Stomach (tissue), 9 donors: Measurements from ENCODE around the gene WBP1. TPM values are rescaled to one million over a fixed set of nuclear protein-coding genes. Genes with fewer than 3 reads are reported as not detected.

Experiments
- DNase-seq, 2 donors: peaks; one replicate each; pipeline versions ENCODE4 v3.0.0 to v3.0.0-alpha.2; 2013 to 2019
- H3K27ac ChIP-seq, 5 donors: fragments of 200-600 bp in 4 of 5; sonication (generic) in 4 of 5; one replicate each; pipeline ENCODE4 v1.5.1; 2013 to 2019; ENCODE audit warnings: mild to moderate bottlenecking in 1 of 5, moderate library complexity in 1 of 5
- H3K27me3 ChIP-seq, 3 donors: fragments of 200-600 bp; sonication (generic); one replicate each; pipeline ENCODE4 v1.5.1; 2017 to 2019; ENCODE audit warnings: mixed run types in 1 of 3
- H3K36me3 ChIP-seq, 4 donors: fragments of 200-600 bp; sonication (generic); 1 replicate in 3 of 4; 2 replicates in 1 of 4; pipeline ENCODE4 v1.5.1; 2016 to 2019
- H3K4me1 ChIP-seq, 4 donors: fragments of 200-600 bp; sonication (generic); one replicate each; pipeline ENCODE4 v1.5.1; 2016 to 2019
- H3K4me3 ChIP-seq, 4 donors: fragments of 200-600 bp; sonication (generic) in 3 of 4; one replicate each; pipeline ENCODE4 v1.5.1; 2016 to 2019; ENCODE audit warnings: mild to moderate bottlenecking in 1 of 4
- H3K9me3 ChIP-seq, 4 donors: fragments of 200-600 bp; sonication (generic); one replicate each; pipeline ENCODE4 v1.5.1; 2016 to 2019
- CTCF ChIP-seq, 7 experiments: fragments of 450-650 bp in 4 of 7; fragments of 200-600 bp in 3 of 7; sonication (generic) in 3 of 7; IDR thresholded peaks; one replicate each; pipeline ENCODE4 v1.5.1; 2016 to 2019; ENCODE audit warnings: antibody characterized with exemption in 7 of 7, control low read depth in 2 of 7, mild to moderate bottlenecking in 1 of 7
- EP300 ChIP-seq: sonication (generic); formaldehyde crosslinking; IDR thresholded peaks from one replicate; pipeline ENCODE4 v1.6.1; 2017; ENCODE audit warnings: antibody characterized with exemption
- POLR2A ChIP-seq, 4 donors: fragments of 450-650 bp; IDR thresholded peaks; one replicate each; pipeline ENCODE4 v1.6.1; 2016; ENCODE audit warnings: antibody characterized with exemption in 4 of 4, control low read depth in 2 of 4, mild to moderate bottlenecking in 1 of 4, moderate library complexity in 1 of 4
- POLR2AphosphoS5 ChIP-seq, 3 donors: sonication (generic); formaldehyde crosslinking; IDR thresholded peaks; one replicate each; pipeline ENCODE4 v1.6.1; 2016; ENCODE audit warnings: antibody characterized with exemption in 3 of 3
- WGBS, 5 donors: extraction: QIAGEN DNeasy Blood & Tissue Kit in 3 of 5; methylation state at CpG; one replicate each; pipeline versions ENCODE4 v1.1.5 to v1.1.7; 2013 to 2018; 5-methylcytosine and 5-hydroxymethylcytosine counted together
- intact Hi-C: fragments of 100-400 bp; cut with DNase I; formaldehyde crosslinking; loops from one replicate; pipeline ENCODE4 v1.15.1; 2023; ENCODE audit warnings: low total_unique reads
- polyA plus RNA-seq, 3 donors: library from polyadenylated mRNA; stranded (reverse); fragments of 200-250 nt; gene quantifications; one replicate each; pipeline ENCODE4 v1.2.3, GENCODE V29; 2013
- total RNA-seq, 5 donors: library from RNA; depleted of rRNA; stranded (reverse); fragments of >200 nt; gene quantifications; one replicate each; pipeline versions ENCODE4 v1.1.0 to v1.2.3, GENCODE V29; 2014 to 2016
- donor health status: healthy with polysubstance abuse.
- donor health status: Bipolar disorder and iron deficiency.
- donor health status: healthy.

The WBP1 gene
- total and polyA plus RNA-seq, 8 donors, result 1.8 to 82.4 (median 49.3) TPM

GRCh38 chr2:74498500-74499266, 40.4 kb downstream of the WBP1 start:
- peaks cover 0 to 71% (median 30%) of the 10 kb centered on the region in 3 donors for H3K27me3 ChIP-seq
- 2 to 3% (median 2%) methylated on average over 39 to 41 of the region's 41 CpGs for WGBS, 5 donors
- TF ChIP-seq POLR2A (IDR thresholded peaks at IDR 0.05) (no peak), CTCF (IDR thresholded peaks at IDR 0.05) (no peak), POLR2AphosphoS5 (IDR thresholded peaks at IDR 0.05) (no peak), EP300 (no peak)

DNA sequence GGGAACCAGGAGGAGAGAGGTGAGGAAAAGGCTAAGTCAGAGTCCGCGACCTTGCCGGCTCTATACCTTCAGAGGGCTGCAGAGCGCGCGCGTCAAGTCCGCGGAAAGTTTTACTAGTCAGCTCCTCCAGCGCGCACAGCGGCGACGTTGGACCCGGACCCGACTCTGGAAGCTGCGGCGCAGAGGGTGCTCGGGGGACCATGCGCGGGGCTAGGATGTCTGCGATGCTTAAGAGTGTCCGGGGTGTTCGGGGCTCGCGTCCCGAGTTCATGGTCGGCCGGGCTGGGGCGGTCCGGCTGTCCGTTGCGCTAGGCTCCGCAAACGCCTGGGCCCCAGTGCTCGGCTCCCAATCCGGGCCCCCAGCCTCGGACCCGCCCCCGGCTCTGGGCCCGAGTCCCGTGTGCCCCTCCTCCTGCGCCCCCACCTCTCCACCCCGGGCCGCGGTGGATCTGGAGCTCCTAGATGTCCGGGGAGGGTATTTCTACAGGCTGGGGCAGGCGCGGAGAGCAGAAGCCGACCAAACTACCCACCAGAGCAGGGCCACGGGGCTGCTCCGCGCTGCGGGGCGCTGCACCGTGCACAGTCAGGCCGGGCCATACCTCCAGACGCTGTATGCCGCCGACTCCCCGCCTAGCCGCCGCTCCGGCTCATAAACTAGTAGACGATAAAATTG, 41.2 kb downstream of the WBP1 start, which contains the start of gene LBX2:
LBX2 (minus strand) TSS at position 337 of the 673 bp plus-strand sequence; CDS start at position 271, 66 bp downstream.
- intact Hi-C loops, result no loop called here
- DNase-seq, result peak in 1 of 2 donors; percentile 56
- Histone ChIP-seq H3K4me1 (peaks cover 48 to 61% (median 58%) of the 10 kb centered on the region in 4 donors), H3K27me3 (peaks cover 0 to 77% (median 30%) of the 10 kb centered on the region in 3 donors), H3K36me3 (peaks cover 0 to 4% (median 2%) of the 10 kb centered on the region in 4 donors), H3K9me3 (no peaks in the 10 kb centered on the region), H3K4me3 (peak within 1 kb of the TSS; percentile 26 to 56 (median 41)), H3K27ac (peak within 1 kb of the TSS in 2 of 5 donors; percentile 45 to 51)
- 7 to 14% (median 8%) methylated on average over 35 to 65 of the region's 65 CpGs for WGBS, 5 donors
- TF ChIP-seq POLR2A (IDR thresholded peaks at IDR 0.05), result no peak
- no peak for TF ChIP-seq POLR2AphosphoS5 (IDR thresholded peaks at IDR 0.05)
- TF ChIP-seq CTCF (IDR thresholded peaks at IDR 0.05), result no peak
- TF ChIP-seq EP300, result no peak

More at GRCh38 chr2:74498500-74499266, 40.4 kb downstream of the WBP1 start:
- H3K9me3 ChIP-seq, result no peaks in the 10 kb centered on the region
- H3K4me1 ChIP-seq, result peaks cover 41 to 54% (median 52%) of the 10 kb centered on the region in 4 donors
- peak overlapping the region; percentile 26 to 56 (median 41) for H3K4me3 ChIP-seq
- DNase-seq, result peak; percentile 40 to 57
- H3K27ac ChIP-seq, result peak overlapping the region in 2 of 5 donors; percentile 45 to 51
- H3K36me3 ChIP-seq, result peaks cover 4 to 10% (median 8%) of the 10 kb centered on the region in 4 donors
- intact Hi-C loops, result no loop called here

- Histone ChIP-seq H3K36me3 (peaks cover 2 to 8% (median 6%) of the 10 kb centered on the region in 4 donors), H3K27me3 (peaks cover 0 to 77% (median 30%) of the 10 kb centered on the region in 3 donors), H3K4me3 (peak overlapping the region in 2 of 4 donors; percentile 40 to 42), H3K9me3 (no peaks in the 10 kb centered on the region), H3K4me1 (peaks cover 52 to 68% (median 65%) of the 10 kb centered on the region in 4 donors), H3K27ac (no peak overlapping the region)
- no peak for DNase-seq
- no peak for TF ChIP-seq EP300
- TF ChIP-seq CTCF (IDR thresholded peaks at IDR 0.05), result no peak
- intact Hi-C loops, result no loop called here
- WGBS, 5 donors, result 58 to 73% (median 69%) methylated on average over 14 to 15 of the region's 15 CpGs
These were observed 41.8 kb downstream of the WBP1 start for GRCh38 chr2:74499940-74500577.

DNA sequence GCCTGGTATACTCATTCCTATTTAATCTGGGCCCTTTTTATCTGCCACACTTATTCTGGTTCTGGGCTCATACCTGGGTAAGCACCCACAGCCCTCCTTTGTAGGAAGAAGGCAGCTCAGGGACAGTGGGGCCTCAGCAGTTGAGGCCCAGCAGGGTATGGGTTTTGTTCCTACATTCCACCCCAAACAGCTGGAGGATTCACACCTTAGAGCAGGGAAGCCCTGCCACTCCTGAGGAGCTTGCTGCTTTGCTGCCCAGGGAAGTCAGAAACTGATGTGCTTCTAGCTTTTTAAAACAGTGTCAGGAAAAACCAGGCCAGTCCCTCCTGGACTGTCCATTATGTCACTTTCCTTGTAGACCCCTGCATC, 42.3 kb downstream of the WBP1 start:
- peaks cover 57 to 73% (median 70%) of the 10 kb centered on the region in 4 donors for H3K4me1 ChIP-seq
- H3K27ac ChIP-seq, result no peak overlapping the region
- peaks cover 0 to 77% (median 30%) of the 10 kb centered on the region in 3 donors for H3K27me3 ChIP-seq
- no peak for DNase-seq
- TF ChIP-seq CTCF (IDR thresholded peaks at IDR 0.05), result no peak
- no peak for TF ChIP-seq EP300
- TF ChIP-seq POLR2A (IDR thresholded peaks at IDR 0.05), result no peak
- no peak for TF ChIP-seq POLR2AphosphoS5 (IDR thresholded peaks at IDR 0.05)
- H3K36me3 ChIP-seq, result peaks cover 6 to 13% (median 11%) of the 10 kb centered on the region in 4 donors
- intact Hi-C loops, result no loop called here
- no peak overlapping the region for H3K4me3 ChIP-seq
- H3K9me3 ChIP-seq, result no peaks in the 10 kb centered on the region
